Mononuclear cell (primary cell): ENCODE results near the gene ARHGAP29. TPM values are rescaled to one million over a fixed set of nuclear protein-coding genes. Genes with fewer than 3 reads are reported as not detected.
"Not testable (repeated sequence)": the region's sequence is repeated elsewhere in the genome, so short reads cannot be mapped to it uniquely, and the experiment has no call there.

ENCODE experiments used
- H3K27me3 ChIP-seq: 2 replicates; pipeline ENCODE4 v1.6.0; 2011; ENCODE audit warnings: low read length, control low read depth; ENCODE audit not compliant: insufficient read depth
- H3K4me1 ChIP-seq: 2 replicates; pipeline ENCODE4 v1.5.1; 2011; ENCODE audit warnings: mild to moderate bottlenecking, low read length, control low read depth; ENCODE audit not compliant: insufficient read depth
- H3K4me3 ChIP-seq: 2 replicates; pipeline ENCODE4 v1.5.1; 2011; ENCODE audit warnings: mild to moderate bottlenecking, low read length, moderate library complexity
- H3K9me3 ChIP-seq: 2 replicates; pipeline ENCODE4 v1.5.1; 2011; ENCODE audit warnings: low read depth, mild to moderate bottlenecking, control low read depth, low read length
- total RNA-seq: library from RNA; depleted of rRNA; stranded (reverse); fragments of >200 nt; gene quantifications from one replicate; pipeline ENCODE4 v1.2.3, GENCODE V29; 2012

ARHGAP29 gene
- total RNA-seq, 1 donor, result 0.10 TPM

DNA sequence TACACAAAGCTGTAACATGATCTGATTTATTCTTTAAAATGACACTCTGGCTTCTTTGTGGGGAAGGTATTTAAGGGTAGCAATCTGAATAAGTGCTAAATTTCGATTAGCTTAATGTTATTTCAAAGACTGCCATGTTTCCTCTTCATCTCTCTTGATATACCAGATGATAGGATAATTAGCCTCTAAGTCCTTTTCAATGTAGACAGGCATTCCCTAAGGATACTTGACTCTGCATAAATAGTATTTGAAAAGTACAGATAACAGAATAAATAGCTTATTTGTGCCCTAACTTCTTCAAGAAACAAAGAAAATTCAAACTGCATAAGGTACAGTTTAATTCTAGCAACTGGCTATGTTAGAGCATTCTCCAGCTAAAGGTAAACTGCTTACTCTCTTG is 46.2 kb downstream of the ARHGAP29 start:
- no peaks in the 10 kb centered on the region for H3K4me1 ChIP-seq
- no peaks in the 10 kb centered on the region for H3K9me3 ChIP-seq
- H3K27me3 ChIP-seq, result peaks cover 16% of the 10 kb centered on the region
- no peak overlapping the region for H3K4me3 ChIP-seq

DNA sequence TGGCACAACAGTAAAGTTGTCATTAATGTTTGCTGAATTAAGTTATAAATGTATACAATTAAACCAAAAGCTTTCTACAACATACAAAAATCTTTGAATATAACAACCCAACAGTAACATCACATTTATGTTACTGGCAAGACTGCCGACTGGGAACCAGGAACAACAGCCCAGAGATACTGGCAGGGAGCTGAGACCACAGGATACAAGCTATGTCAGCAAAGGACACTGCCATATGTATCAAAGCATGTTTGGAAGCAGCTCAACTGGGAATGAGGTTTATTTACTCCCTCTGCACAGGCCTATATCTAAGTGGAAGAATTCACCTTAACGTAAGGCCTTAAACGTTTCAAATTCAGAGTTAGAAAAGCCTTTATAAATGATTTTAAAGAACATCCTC is 50.4 kb downstream of the ARHGAP29 start:
- no peaks in the 10 kb centered on the region for H3K4me1 ChIP-seq
- H3K9me3 ChIP-seq, result no peaks in the 10 kb centered on the region
- no peak overlapping the region for H3K4me3 ChIP-seq
- H3K27me3 ChIP-seq, result peaks cover 11% of the 10 kb centered on the region

DNA sequence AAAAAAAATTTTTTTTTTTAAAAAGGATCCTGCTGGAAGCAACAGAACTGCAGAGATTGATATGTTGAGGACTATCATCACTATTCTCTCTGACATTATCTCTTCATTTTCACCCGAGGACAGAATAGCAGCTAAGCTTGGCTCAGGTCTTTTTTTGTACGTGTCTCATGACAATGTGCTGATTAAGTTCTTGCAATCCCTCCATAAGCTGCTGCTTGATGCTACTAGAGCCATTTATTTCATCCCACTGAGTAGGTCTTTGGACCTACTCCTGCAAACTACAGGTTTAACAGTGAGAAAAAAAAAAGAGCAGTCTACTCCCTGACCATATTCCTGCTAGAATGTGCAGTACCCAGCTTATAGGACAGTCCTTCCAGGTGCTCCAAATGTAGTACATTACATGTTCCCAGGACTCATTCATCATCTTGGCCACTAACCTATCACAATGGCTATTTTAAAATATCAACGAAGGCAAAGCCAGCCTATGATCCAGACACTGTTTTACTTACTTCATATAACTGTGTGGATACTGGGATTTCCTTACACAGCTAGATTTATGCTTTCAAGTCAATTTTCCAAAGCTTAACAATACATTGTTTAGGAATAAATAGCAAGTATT is 54.1 kb downstream of the ARHGAP29 start:
- H3K4me3 ChIP-seq, result no peak overlapping the region
- peaks cover 16% of the 10 kb centered on the region for H3K27me3 ChIP-seq
- no peaks in the 10 kb centered on the region for H3K4me1 ChIP-seq
- H3K9me3 ChIP-seq, result no peaks in the 10 kb centered on the region

DNA sequence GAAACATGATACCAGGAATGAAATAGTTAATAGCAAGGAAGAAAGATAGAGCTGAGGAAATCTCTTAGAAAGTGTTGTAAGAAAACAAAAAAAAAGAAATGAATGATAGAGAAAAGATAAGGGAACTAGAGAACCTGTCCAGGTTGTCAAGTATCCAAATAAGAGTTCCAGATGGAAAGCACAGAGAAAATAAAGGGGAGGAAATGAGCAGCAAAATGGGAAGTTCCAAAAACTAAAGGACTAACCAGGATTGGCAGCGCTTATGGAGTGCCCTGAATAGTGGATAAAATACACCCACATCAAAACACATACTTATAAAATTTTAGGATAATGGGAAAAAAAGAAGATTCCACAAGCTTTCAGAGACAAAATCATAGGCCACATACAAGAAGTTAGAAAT is 55.2 kb downstream of the ARHGAP29 start:
- Histone ChIP-seq H3K4me1 (no peaks in the 10 kb centered on the region), H3K27me3 (peaks cover 13% of the 10 kb centered on the region)

DNA sequence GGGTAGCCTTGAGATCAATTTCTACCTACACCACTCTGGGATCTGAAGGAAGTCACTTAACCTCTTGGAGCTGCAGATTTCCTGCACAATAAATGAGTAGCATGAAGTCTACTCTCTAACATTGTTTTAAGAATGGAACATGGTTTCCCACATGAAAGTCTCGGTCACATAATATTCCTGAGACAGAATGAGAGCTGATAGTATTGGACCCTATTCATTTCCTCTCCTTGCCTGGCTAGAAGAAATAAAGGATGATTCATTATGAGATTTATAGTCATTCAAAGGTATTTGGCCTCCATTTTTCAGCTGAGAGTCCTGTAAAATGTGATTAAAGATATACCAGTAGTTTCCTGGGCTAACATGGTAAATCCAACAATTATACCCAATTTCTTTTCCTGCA is 56.7 kb downstream of the ARHGAP29 start:
- H3K9me3 ChIP-seq, result no peaks in the 10 kb centered on the region
- H3K4me1 ChIP-seq, result no peaks in the 10 kb centered on the region
- no peak overlapping the region for H3K4me3 ChIP-seq
- H3K27me3 ChIP-seq, result peaks cover 13% of the 10 kb centered on the region

More for the DNA sequence above, 55.2 kb downstream of the ARHGAP29 start:
- H3K9me3 ChIP-seq, result no peaks in the 10 kb centered on the region
- no peak overlapping the region for H3K4me3 ChIP-seq

DNA sequence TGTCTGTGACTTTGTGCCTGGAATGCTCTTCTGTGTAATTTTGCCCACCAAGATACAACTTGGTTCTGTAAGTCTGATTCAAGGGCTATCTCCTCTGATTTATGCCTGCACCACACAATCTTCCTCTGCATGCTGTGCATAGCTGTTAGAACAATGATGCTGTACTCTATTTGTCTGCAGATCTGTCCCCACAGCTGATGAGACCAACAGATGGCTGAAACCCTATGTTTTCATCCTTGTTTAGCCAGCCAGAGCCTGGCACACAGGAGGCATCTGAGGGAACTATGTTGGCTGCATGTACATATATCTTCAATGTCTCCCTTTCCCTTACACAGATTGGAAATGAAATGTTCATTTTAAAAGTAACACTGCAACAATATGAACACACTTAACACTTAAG is 58.5 kb downstream of the ARHGAP29 start:
- no peak overlapping the region for H3K4me3 ChIP-seq
- H3K9me3 ChIP-seq, result no peaks in the 10 kb centered on the region
- peaks cover 14% of the 10 kb centered on the region for H3K27me3 ChIP-seq
- H3K4me1 ChIP-seq, result no peaks in the 10 kb centered on the region

DNA sequence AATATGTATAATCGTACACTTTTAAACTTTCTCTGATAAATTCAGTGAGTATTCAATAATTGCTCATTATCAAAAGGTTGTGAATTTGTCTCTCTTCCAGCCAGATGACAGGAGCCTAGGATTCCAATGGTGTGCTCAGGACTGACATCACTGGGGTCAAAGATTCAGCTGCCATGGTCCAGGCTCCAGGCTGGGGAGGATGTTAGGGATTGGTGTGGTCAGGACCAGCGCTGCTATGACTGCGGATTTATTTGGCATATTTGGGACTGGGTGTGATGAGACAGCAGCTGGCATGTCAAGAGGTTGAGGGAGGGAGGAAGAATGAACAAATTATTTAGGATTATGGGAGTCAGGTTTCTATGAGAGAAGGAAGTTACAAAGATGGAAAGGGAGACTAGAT is 68.3 kb downstream of the ARHGAP29 start:
- no peak overlapping the region for H3K4me3 ChIP-seq
- peaks cover 11% of the 10 kb centered on the region for H3K27me3 ChIP-seq
- H3K4me1 ChIP-seq, result no peaks in the 10 kb centered on the region
- H3K9me3 ChIP-seq, result no peaks in the 10 kb centered on the region

DNA sequence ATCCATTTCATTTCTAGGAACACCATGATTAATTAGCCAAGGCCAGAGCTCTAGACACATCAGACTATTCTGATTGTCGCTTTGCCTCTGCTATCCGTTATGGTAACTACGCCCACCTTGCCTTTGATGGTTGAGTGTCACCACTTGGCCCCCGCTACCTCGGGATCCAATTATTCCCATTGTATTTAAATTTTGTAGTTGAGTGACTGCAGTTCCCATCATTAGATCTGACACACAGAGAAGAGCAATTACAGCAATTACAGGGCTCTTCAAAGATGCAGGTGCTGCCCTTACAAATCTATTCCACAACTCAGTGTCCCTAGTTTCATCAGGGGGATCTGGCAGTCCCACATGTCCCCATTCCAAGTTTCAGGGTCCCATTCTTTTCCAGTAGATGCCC is 71.5 kb downstream of the ARHGAP29 start:
- H3K4me3 ChIP-seq, result no peak overlapping the region
- no peaks in the 10 kb centered on the region for H3K9me3 ChIP-seq
- H3K27me3 ChIP-seq, result no peaks in the 10 kb centered on the region
- H3K4me1 ChIP-seq, result no peaks in the 10 kb centered on the region

DNA sequence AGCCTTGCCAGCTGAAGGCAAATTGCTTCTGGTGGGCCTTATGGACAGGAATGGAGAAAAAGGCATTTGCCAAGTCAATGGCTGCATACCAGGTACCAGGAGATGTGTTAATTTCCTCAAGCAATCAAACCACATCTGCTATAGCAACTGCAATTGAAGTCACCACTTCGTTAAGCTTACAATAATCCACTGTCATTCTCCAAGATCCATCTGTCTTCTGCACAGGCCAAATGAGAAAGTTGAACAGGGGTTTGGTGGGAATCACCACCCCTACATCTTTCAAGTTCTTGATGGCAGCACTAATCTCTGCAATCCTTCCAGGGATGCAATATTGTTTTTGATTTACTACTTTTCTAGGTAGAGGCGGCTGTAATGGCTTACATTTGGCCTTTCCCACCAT is 72.5 kb downstream of the ARHGAP29 start:
- H3K4me1 ChIP-seq, H3K27me3 ChIP-seq, H3K9me3 ChIP-seq, H3K4me3 ChIP-seq: not testable (repeated sequence)

DNA sequence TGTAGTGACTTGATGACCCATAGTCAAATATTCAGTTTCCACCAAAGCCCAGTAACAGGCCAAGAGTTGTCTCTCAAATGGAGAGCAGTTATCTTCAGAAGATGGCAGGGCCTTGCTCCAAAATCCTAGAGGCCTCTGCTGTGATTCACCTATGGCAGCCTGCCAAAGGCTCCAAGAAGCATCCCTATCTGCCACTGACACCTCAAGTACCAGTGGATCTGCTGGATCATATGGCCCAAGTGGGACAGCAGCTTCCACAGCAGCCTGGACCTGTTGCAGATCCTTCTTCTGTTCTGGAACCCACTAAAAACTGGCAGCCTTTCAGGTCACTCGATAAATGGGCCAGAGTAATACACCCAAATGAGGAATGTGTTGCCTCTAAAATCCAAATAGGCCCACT is 73.3 kb downstream of the ARHGAP29 start:
- H3K4me1 ChIP-seq, H3K9me3 ChIP-seq, H3K4me3 ChIP-seq, H3K27me3 ChIP-seq: not testable (repeated sequence)

DNA sequence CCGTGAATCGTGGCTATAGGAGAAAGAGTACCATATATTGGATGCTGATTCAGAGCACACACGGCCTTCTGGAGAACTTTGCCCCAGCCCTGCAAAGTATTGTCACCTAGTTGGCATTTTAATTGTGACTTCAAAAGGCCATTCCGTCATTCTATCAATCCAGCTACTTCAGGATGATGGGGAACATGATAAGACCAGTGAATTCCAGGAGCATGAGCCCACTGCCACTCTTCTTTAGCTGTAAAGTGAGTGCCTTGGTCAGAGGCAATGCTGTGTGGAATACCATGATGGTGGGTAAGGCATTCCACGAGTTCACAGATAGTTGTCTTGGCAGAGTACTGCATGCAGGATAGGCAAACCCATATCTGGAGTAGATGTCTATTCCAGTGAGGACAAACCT is 74.1 kb downstream of the ARHGAP29 start:
- H3K9me3 ChIP-seq, H3K4me1 ChIP-seq, H3K4me3 ChIP-seq, H3K27me3 ChIP-seq: not testable (repeated sequence)

DNA sequence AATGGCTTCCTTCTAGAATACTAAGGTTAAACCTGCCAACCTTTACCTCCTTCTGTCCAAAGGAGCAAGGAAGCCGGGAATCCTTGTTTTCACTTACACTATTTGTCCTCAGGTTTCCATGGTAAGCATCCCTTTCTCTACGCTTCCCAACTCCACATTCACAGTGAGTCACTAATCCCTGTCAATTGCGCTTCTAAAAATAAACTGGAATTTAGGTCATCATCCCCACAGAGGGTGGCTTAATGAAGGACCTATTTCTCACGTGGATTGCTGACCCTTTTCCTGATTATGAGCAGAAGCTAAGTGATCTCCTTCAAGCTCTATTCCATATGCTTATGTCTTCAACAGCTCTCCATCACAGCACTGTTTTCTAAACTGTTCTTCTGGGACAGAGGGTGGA is 76.6 kb downstream of the ARHGAP29 start:
- Histone ChIP-seq H3K9me3 (no peaks in the 10 kb centered on the region), H3K4me1 (no peaks in the 10 kb centered on the region), H3K4me3 (no peak overlapping the region), H3K27me3 (no peaks in the 10 kb centered on the region)

DNA sequence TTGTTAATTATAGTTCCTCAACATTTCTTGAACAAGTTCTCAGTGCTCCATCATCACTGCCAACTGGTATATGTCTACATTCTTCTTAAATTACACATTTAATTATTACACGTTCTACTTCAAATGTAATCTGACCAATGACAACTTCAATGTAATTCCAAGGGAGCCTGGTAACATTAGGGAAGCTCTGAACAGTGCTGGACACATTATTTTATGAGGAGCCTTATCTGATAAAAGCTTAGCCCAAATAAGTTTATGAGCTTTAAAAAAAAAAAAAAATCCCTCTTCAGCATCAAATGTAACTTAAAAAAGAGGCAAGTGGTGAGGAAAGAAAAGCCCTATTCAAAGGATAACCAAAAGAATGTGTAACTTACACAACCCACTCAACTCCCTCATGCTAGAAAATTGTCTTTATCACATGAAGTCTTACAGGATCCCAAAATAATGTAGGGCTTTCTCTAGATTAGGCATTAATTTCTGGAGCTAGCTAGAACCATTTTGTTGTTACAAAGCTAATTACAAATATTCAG is 81.2 kb downstream of the ARHGAP29 start:
- Histone ChIP-seq H3K9me3 (no peaks in the 10 kb centered on the region), H3K4me1 (no peaks in the 10 kb centered on the region), H3K27me3 (no peaks in the 10 kb centered on the region), H3K4me3 (no peak overlapping the region)

DNA sequence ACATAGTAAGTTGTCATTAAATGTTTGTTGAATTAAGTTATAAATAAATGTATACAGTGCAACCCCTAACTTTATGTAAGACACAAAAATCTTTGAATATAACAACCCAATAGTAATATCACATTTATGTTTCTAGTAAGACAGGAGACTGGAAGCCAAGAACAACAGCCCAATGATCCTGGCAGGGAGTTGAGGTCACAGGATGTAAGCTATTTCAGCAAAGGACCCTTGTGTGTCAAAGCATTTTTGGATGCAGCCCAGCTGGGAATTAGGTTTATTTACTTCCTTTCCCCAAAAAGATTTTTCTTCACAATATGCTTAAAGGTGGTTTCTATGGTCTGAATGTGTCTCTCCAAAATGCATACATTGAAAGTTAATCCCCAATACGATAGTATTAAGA is 82.4 kb downstream of the ARHGAP29 start:
- no peak overlapping the region for H3K4me3 ChIP-seq
- H3K27me3 ChIP-seq, result no peaks in the 10 kb centered on the region
- no peaks in the 10 kb centered on the region for H3K4me1 ChIP-seq
- H3K9me3 ChIP-seq, result no peaks in the 10 kb centered on the region

DNA sequence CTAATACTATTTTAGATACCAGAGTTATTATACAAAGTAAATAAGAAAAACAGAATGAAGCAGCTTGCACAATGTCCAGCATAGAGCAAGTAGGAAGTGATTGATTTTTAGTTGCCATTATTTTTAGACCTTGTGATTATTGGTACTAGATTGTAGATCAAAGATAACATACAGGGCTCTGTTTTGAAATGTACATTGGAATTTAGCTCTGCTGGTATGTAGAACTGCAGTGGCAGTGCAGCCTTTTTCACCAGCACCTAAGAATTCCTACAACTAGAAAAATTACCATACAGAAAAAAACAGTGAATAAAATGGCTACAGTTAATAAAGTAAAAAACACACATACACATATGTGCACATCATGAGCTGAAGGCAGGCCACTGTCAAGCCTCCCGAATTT is 84.3 kb downstream of the ARHGAP29 start:
- H3K4me3 ChIP-seq, result no peak overlapping the region
- H3K27me3 ChIP-seq, result no peaks in the 10 kb centered on the region
- H3K9me3 ChIP-seq, result no peaks in the 10 kb centered on the region
- no peaks in the 10 kb centered on the region for H3K4me1 ChIP-seq

DNA sequence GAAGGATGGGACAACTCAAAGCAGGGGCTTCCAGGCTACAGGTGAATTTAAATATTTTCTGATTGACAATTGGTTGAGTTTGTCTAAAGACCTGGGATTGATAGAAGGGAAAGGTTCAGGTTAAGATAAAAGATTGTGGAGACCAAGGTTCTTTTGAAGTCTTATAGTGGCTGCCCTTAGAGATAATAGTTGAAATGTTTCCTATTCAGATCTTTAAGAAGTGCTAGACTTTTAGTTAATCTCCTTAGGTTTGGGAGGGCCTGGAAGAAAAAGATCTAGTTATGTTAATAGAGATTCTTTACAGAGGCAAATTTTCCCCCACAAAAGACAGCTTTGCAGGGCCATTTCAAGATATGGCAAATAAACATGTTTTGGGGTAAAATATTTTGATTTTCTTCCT is 88.2 kb downstream of the ARHGAP29 start:
- not testable (repeated sequence) for H3K4me1 ChIP-seq, H3K27me3 ChIP-seq, H3K9me3 ChIP-seq, H3K4me3 ChIP-seq
